Neutrophil (primary cell): Measurements from ENCODE around the gene WDR70.
"Not testable (repeated sequence)": the region's sequence is repeated elsewhere in the genome, so short reads cannot be mapped to it uniquely, and the experiment has no call there.

ENCODE experiments used
- H3K27ac ChIP-seq: fragments of 200-600 bp; sonication (generic); 2 replicates; pipeline ENCODE4 v1.5.1; 2016; ENCODE audit warnings: mild to moderate bottlenecking, moderate library complexity
- H3K27me3 ChIP-seq: fragments of 200-600 bp; sonication (generic); 2 replicates; pipeline ENCODE4 v1.6.0; 2016; ENCODE audit warnings: mild to moderate bottlenecking
- H3K36me3 ChIP-seq: fragments of 200-600 bp; sonication (generic); 2 replicates; pipeline ENCODE4 v1.5.1; 2017
- H3K4me1 ChIP-seq, 2 experiments: fragments of 200-600 bp in 1 of 2; sonication (generic) in 1 of 2; 1 replicate in 1 of 2; 2 replicates in 1 of 2; pipeline versions ENCODE4 v1.5.1 to v1.6.1; 2013 to 2016; ENCODE audit warnings: low read depth in 1 of 2, low read length in 1 of 2, mild to moderate bottlenecking in 1 of 2, moderate library complexity in 1 of 2; ENCODE audit not compliant: control insufficient read depth in 1 of 2, insufficient read depth in 1 of 2
- H3K4me3 ChIP-seq, 2 experiments: fragments of 200-600 bp in 1 of 2; sonication (generic) in 1 of 2; 1 replicate in 1 of 2; 2 replicates in 1 of 2; pipeline ENCODE4 v1.5.1; 2013 to 2016; ENCODE audit warnings: low read depth in 1 of 2, low read length in 1 of 2, mild to moderate bottlenecking in 1 of 2, moderate library complexity in 1 of 2
- H3K9me3 ChIP-seq: fragments of 200-600 bp; sonication (generic); 2 replicates; pipeline ENCODE4 v1.5.1; 2016
- TF ChIP-seq, protein P1 (sequence below): fragments of 200-600 bp; sonication (generic); IDR thresholded peaks from 2 replicates; pipeline ENCODE4 v1.5.1; 2016; ENCODE audit warnings: antibody characterized with exemption

Gene WDR70

DNA sequence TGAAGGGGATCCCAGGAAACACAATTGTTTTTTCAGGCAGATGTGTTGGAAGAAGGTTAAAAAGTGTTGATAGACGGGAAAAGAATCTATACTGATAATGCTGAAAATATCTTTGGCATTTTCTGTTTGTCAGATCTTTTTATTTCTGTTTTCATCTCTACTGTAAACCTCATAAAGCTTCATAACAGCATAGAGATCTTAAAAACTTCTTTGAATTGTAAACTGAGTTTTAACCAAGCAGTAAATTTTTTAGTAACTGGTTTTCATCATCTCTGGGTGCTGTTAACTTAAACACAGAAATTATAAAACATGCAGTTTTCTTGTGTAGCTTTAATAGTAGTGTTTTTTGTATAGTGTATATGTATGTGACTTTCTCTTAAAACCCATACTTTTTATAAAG is 227.0 kb downstream of the WDR70 start:
- no peaks in the 10 kb centered on the region for H3K4me1 ChIP-seq
- TF ChIP-seq, protein P1, sequence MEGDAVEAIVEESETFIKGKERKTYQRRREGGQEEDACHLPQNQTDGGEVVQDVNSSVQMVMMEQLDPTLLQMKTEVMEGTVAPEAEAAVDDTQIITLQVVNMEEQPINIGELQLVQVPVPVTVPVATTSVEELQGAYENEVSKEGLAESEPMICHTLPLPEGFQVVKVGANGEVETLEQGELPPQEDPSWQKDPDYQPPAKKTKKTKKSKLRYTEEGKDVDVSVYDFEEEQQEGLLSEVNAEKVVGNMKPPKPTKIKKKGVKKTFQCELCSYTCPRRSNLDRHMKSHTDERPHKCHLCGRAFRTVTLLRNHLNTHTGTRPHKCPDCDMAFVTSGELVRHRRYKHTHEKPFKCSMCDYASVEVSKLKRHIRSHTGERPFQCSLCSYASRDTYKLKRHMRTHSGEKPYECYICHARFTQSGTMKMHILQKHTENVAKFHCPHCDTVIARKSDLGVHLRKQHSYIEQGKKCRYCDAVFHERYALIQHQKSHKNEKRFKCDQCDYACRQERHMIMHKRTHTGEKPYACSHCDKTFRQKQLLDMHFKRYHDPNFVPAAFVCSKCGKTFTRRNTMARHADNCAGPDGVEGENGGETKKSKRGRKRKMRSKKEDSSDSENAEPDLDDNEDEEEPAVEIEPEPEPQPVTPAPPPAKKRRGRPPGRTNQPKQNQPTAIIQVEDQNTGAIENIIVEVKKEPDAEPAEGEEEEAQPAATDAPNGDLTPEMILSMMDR: no peak
- H3K27me3 ChIP-seq: no peaks in the 10 kb centered on the region
- H3K4me3 ChIP-seq: no peak overlapping the region
- H3K36me3 ChIP-seq: no peaks in the 10 kb centered on the region
- H3K9me3 ChIP-seq: no peaks in the 10 kb centered on the region
- H3K27ac ChIP-seq: no peak overlapping the region

DNA sequence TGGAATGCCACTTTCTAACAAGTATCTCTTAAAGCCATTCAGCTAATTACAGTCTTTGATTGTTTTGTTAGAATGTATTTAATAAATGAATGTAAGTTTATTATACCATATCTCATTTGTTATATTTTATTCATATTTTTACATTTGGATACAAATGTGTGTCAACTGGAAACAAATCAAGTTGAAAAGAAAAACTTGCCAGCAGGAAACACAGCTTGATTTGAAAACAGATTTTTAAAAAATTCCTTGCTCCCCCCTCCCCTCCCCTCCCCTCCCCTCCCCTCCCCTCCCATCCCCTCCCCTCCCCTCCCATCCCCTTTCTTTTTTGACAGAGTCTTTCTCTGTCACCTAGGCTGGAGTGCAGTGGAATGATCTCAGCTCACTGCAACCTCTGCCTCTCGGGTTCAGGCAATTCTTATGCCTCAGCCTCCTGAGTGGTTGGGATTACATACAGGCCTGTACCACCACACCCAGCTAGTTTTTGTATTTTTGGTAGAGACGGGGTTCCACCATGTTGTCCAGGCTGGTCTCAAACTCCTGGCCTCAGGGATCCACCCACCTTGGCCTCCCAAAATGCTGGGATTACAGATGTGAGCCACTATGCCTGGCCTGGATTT is 227.6 kb downstream of the WDR70 start:
- Histone ChIP-seq H3K27ac (no peak overlapping the region), H3K9me3 (no peaks in the 10 kb centered on the region), H3K4me3 (no peak overlapping the region), H3K27me3 (no peaks in the 10 kb centered on the region), H3K4me1 (no peaks in the 10 kb centered on the region), H3K36me3 (no peaks in the 10 kb centered on the region)
- TF ChIP-seq, protein P1: no peak

DNA sequence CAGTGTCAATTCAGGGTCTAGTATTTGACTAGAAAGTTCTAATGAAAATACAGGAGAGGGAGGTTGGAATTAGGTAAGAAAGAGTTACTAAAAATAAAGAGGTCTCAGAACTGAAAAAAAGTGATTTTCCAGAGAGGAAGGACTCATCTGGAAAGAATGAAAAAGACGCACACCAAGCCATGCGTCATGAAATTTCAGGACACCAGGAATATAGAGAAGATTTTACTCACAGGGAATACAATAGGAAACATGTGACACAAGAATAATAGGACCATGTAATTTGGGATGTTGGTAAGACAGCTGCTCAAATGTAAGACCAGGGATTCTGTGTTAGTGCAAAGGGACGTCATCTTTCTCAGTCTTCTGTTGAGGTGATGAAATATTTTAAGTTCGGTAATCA is 236.1 kb downstream of the WDR70 start:
- Histone ChIP-seq H3K27me3 (no peaks in the 10 kb centered on the region), H3K36me3 (no peaks in the 10 kb centered on the region), H3K4me1 (no peaks in the 10 kb centered on the region), H3K9me3 (no peaks in the 10 kb centered on the region), H3K4me3 (no peak overlapping the region), H3K27ac (no peak overlapping the region)
- TF ChIP-seq, protein P1: no peak

DNA sequence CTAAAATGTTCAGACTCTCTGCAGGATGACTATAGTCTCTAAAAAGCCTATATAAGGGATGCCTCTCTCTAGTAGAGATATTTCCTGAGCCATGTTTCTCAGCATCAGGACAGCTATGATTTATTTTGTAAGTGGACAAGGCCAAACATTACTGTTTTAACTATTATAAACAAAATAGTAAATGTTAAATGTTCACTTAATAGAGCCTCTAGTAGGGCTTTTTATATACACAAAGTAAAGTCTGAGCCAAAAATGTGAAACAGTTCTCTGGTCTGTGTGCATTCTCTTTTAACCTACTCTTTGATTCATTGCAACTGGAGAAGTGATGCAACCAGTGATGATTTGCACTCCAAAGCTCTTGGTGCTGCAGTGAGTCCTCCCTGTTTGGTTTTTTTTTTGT is 240.2 kb downstream of the WDR70 start:
- Histone ChIP-seq H3K4me3 (no peak overlapping the region), H3K36me3 (no peaks in the 10 kb centered on the region), H3K27ac (no peak overlapping the region), H3K4me1 (no peaks in the 10 kb centered on the region), H3K27me3 (no peaks in the 10 kb centered on the region), H3K9me3 (no peaks in the 10 kb centered on the region)
- TF ChIP-seq, protein P1: no peak

DNA sequence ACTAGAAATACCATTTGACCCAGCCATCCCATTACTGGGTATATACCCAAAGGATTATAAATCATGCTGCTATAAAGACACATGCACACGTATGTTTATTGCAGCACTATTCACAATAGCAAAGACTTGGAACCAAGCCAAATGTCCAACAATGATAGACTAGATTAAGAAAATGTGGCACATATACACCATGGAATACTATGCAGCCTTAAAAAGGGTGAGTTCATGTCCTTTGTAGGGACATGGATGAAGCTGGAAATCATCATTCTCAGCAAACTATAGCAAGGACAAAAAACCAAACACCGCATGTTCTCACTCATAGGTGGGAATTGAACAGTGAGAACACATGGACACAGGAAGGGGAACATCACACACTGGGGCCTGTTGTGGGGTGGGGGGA is 243.2 kb downstream of the WDR70 start:
- H3K27ac ChIP-seq, H3K36me3 ChIP-seq, H3K4me3 ChIP-seq, H3K27me3 ChIP-seq, H3K9me3 ChIP-seq, H3K4me1 ChIP-seq: not testable (repeated sequence)

DNA sequence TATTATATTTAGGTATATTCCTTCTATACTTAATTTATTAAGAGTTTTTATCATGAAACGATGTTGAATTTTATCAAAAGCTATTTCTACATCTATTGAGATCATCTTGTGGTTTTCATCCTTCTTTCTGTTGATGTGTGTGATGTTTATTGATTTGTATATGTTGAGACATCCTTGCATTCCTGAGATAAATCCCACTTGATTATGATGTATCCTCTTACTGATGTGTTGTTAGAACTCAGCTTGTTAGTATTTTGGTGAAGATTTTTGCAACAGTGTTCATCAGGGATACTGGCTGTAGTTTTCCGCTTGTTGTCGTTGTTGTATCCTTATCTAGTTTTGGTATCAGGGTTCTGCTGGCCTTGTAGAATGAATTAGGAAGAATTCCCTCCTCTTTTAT is 247.1 kb downstream of the WDR70 start:
- Histone ChIP-seq H3K4me1 (no peaks in the 10 kb centered on the region), H3K27ac (no peak overlapping the region), H3K36me3 (no peaks in the 10 kb centered on the region), H3K4me3 (no peak overlapping the region), H3K27me3 (no peaks in the 10 kb centered on the region), H3K9me3 (no peaks in the 10 kb centered on the region)
- TF ChIP-seq, protein P1: no peak
